SK-N-SH (cell line): ENCODE measurements around the gene MCF2L2.

Experiments
- CTCF ChIP-seq: fragments of 200-600 bp; sonication (generic); IDR thresholded peaks from 2 replicates; pipeline ENCODE4 v1.6.1; 2017; ENCODE audit warnings: antibody characterized with exemption, mild to moderate bottlenecking, moderate library complexity
- EP300 ChIP-seq, 2 experiments: IDR thresholded peaks; 2 replicates each; pipeline versions ENCODE4 v1.4.0 to v1.6.1; 2012; ENCODE audit warnings: borderline replicate concordance in 1 of 2, low read depth in 1 of 2, low read length in 1 of 2
- MXI1 ChIP-seq: IDR thresholded peaks from 2 replicates; pipeline ENCODE4 v1.6.1; 2012; ENCODE audit warnings: mild to moderate bottlenecking, low read depth, low read length, improper control_type of control experiment
- RAD21 ChIP-seq: IDR thresholded peaks from 2 replicates; pipeline ENCODE4 v1.6.1; 2012; ENCODE audit warnings: mild to moderate bottlenecking, low read length
- ZBTB33 ChIP-seq: IDR thresholded peaks from 2 replicates; pipeline ENCODE4 v1.4.0; 2012; ENCODE audit warnings: low read depth, borderline replicate concordance

- TF ChIP-seq CTCF (no peak), MXI1 (no peak), ZBTB33 (no peak), EP300 (IDR thresholded peaks at IDR 0.05; ENCODE audit: borderline replicate concordance in 1 of 2, low read depth in 1 of 2, low read length in 1 of 2) (no peak), RAD21 (no peak)
Observed at GRCh38 chr3:183378008-183378407, 50.4 kb downstream of the MCF2L2 start.
